Endothelial cell (in vitro differentiated cells): ENCODE results near the gene RASL11B. TPM values are rescaled to one million over a fixed set of nuclear protein-coding genes. Genes with fewer than 3 reads are reported as not detected.

Source experiments
- DNase-seq: peaks from one replicate; pipeline ENCODE4 v3.0.0; 2021; ENCODE audit warnings: low spot score
- H3K27ac Mint-ChIP-seq: one replicate; pipeline ENCODE4 v1.8.0; 2021; ENCODE audit warnings: mixed read lengths, inconsistent platforms; ENCODE audit not compliant: unreplicated experiment
- H3K27me3 Mint-ChIP-seq: one replicate; pipeline ENCODE4 v1.8.0; 2021; ENCODE audit warnings: mild to moderate bottlenecking, moderate library complexity, mixed read lengths, inconsistent platforms; ENCODE audit not compliant: unreplicated experiment
- H3K36me3 Mint-ChIP-seq: one replicate; pipeline ENCODE4 v1.8.0; 2021; ENCODE audit warnings: mild to moderate bottlenecking, low read depth, mixed read lengths, inconsistent platforms; ENCODE audit not compliant: unreplicated experiment
- H3K4me1 Mint-ChIP-seq: one replicate; pipeline ENCODE4 v1.8.0; 2021; ENCODE audit warnings: mild to moderate bottlenecking, mixed read lengths, inconsistent platforms; ENCODE audit not compliant: unreplicated experiment
- H3K4me3 Mint-ChIP-seq: one replicate; pipeline ENCODE4 v1.8.0; 2021; ENCODE audit warnings: mild to moderate bottlenecking, mixed read lengths, inconsistent platforms; ENCODE audit not compliant: unreplicated experiment
- H3K9me3 Mint-ChIP-seq: one replicate; pipeline ENCODE4 v1.8.0; 2021; ENCODE audit warnings: mixed read lengths, inconsistent platforms; ENCODE audit not compliant: unreplicated experiment
- CTCF ChIP-seq: fragments of 200-600 bp; sonication (generic); IDR thresholded peaks from one replicate; pipeline ENCODE4 v1.5.0; 2021; ENCODE audit warnings: antibody characterized with exemption; ENCODE audit not compliant: unreplicated experiment
- total RNA-seq: library from RNA; stranded (reverse); fragmentation: NEBNext Ultra II Directional; extraction: Animal tissue kit (Norgen Biotek cat#: 25700); gene quantifications from one replicate; pipeline ENCODE4 v1.2.1, GENCODE V29; 2021; ENCODE audit not compliant: unreplicated experiment

Gene RASL11B
- total RNA-seq, 1 donor from 2014 or later, result 0.64 TPM

- Mint-ChIP-seq H3K4me1 (peaks cover 3% of the 10 kb centered on the region), H3K27ac (no peak overlapping the region)
- no peak for TF ChIP-seq CTCF
Measured at GRCh38 chr4:52877694-52878093, 15.6 kb downstream of the RASL11B start.

GRCh38 chr4:52879471-52879870 lies 17.4 kb downstream of the RASL11B start:
- TF ChIP-seq CTCF, result no peak
- DNase-seq, result no peak
- Mint-ChIP-seq H3K27ac (no peak overlapping the region), H3K36me3 (peaks cover 20% of the 10 kb centered on the region), H3K4me3 (no peak overlapping the region), H3K4me1 (no peaks in the 10 kb centered on the region), H3K27me3 (peaks cover 2% of the 10 kb centered on the region), H3K9me3 (no peaks in the 10 kb centered on the region)

More at GRCh38 chr4:52877694-52878093, 15.6 kb downstream of the RASL11B start:
- H3K9me3 Mint-ChIP-seq, result no peaks in the 10 kb centered on the region
- H3K27me3 Mint-ChIP-seq, result peaks cover 2% of the 10 kb centered on the region
- no peak overlapping the region for H3K4me3 Mint-ChIP-seq
- no peak for DNase-seq
- peaks cover 13% of the 10 kb centered on the region for H3K36me3 Mint-ChIP-seq

- no peaks in the 10 kb centered on the region for H3K9me3 Mint-ChIP-seq
- no peaks in the 10 kb centered on the region for H3K4me1 Mint-ChIP-seq
- H3K27me3 Mint-ChIP-seq, result peaks cover 2% of the 10 kb centered on the region
- DNase-seq, result no peak
- peaks cover 29% of the 10 kb centered on the region for H3K36me3 Mint-ChIP-seq
- H3K27ac Mint-ChIP-seq, result no peak overlapping the region
- no peak for TF ChIP-seq CTCF
- H3K4me3 Mint-ChIP-seq, result no peak overlapping the region
Measured at GRCh38 chr4:52880994-52881393, 18.9 kb downstream of the RASL11B start.

GRCh38 chr4:52883183-52883621 lies 21.1 kb downstream of the RASL11B start:
- peaks cover 2% of the 10 kb centered on the region for H3K27me3 Mint-ChIP-seq
- H3K36me3 Mint-ChIP-seq, result peaks cover 39% of the 10 kb centered on the region
- H3K4me3 Mint-ChIP-seq, result no peak overlapping the region
- no peaks in the 10 kb centered on the region for H3K9me3 Mint-ChIP-seq
- H3K4me1 Mint-ChIP-seq, result no peaks in the 10 kb centered on the region
- no peak for TF ChIP-seq CTCF
- H3K27ac Mint-ChIP-seq, result no peak overlapping the region
- DNase-seq, result no peak

- Mint-ChIP-seq H3K36me3 (peaks cover 46% of the 10 kb centered on the region), H3K4me1 (no peaks in the 10 kb centered on the region), H3K27ac (no peak overlapping the region), H3K4me3 (no peak overlapping the region), H3K9me3 (no peaks in the 10 kb centered on the region), H3K27me3 (peaks cover 2% of the 10 kb centered on the region)
- no peak for DNase-seq
- TF ChIP-seq CTCF, result no peak
Measured at GRCh38 chr4:52883707-52884669, 21.9 kb downstream of the RASL11B start.
